ENCODE measurements around the gene MED15. TPM values are rescaled to one million over a fixed set of nuclear protein-coding genes. Genes with fewer than 3 reads are reported as not detected.
"Not testable (repeated sequence)": the region's sequence is repeated elsewhere in the genome, so short reads cannot be mapped to it uniquely, and the experiment has no call there.

The MED15 gene
- total RNA-seq, 1 donor from 2014 or later: 135 TPM

DNA sequence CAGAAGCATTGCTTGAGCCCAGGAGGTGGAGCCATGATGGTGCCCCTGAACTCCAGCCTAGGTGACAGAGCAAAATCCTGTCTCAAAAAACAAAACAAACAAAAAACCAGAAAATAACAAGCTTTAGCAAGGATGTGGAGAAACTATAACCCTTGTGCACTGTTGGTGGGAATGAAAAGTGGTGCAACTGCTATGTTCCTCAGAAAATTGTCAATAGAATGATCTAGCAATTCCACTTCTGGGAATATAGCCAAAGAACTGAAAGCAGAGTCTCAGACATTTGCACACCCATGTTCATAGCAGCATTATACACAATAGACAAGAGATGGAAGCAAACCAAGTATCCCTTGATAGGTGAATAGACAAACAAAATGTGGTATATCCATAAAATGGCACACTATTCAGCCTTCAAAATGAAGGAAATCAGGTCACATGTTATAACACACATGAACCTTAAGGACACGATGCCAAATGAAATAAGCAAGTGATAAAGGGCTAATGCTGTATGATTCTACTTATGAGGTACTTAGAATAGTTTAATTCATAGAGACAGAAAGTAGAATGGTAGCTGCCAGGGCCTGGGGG lies 27.7 kb upstream of the MED15 start:
- H3K4me1 Mint-ChIP-seq: no peaks in the 10 kb centered on the region
- no peaks in the 10 kb centered on the region for H3K27me3 Mint-ChIP-seq (ENCODE audit: low read depth)
- H3K27ac Mint-ChIP-seq: no peak overlapping the region
- no peak for DNase-seq (ENCODE audit: low spot score in 2 of 2, unreplicated experiment in 2 of 2)
- TF ChIP-seq, protein P1, sequence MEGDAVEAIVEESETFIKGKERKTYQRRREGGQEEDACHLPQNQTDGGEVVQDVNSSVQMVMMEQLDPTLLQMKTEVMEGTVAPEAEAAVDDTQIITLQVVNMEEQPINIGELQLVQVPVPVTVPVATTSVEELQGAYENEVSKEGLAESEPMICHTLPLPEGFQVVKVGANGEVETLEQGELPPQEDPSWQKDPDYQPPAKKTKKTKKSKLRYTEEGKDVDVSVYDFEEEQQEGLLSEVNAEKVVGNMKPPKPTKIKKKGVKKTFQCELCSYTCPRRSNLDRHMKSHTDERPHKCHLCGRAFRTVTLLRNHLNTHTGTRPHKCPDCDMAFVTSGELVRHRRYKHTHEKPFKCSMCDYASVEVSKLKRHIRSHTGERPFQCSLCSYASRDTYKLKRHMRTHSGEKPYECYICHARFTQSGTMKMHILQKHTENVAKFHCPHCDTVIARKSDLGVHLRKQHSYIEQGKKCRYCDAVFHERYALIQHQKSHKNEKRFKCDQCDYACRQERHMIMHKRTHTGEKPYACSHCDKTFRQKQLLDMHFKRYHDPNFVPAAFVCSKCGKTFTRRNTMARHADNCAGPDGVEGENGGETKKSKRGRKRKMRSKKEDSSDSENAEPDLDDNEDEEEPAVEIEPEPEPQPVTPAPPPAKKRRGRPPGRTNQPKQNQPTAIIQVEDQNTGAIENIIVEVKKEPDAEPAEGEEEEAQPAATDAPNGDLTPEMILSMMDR (IDR thresholded peaks at IDR 0.05; ENCODE audit: unreplicated experiment): no peak
- peaks cover 28% of the 10 kb centered on the region for H3K36me3 Mint-ChIP-seq
- no peak overlapping the region for H3K4me3 Mint-ChIP-seq
- peaks cover 10% of the 10 kb centered on the region for H3K9me3 Mint-ChIP-seq

DNA sequence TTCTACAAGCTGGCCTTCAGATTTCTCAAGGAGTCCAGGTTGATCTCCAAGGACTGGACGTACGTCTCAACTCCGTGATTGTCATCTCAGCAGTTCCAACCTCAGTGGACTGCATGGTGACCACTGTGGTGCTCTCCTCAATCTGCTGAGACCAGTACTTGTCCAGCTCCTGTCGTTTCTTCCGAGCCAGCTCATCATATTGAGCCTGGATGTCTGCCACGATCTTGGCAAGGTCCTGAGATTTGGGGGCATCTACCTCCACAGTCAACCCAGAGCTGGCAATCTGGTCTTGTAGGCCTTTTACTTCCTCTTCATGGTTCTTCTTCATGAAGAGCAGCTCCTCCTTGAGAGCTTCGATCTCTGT lies 24.3 kb upstream of the MED15 start:
- not testable (repeated sequence) for H3K27me3 Mint-ChIP-seq (ENCODE audit: low read depth); DNase-seq (ENCODE audit: low spot score in 2 of 2, unreplicated experiment in 2 of 2); H3K4me1 Mint-ChIP-seq; H3K4me3 Mint-ChIP-seq; H3K9me3 Mint-ChIP-seq; H3K27ac Mint-ChIP-seq
- peaks cover 37% of the 10 kb centered on the region for H3K36me3 Mint-ChIP-seq

DNA sequence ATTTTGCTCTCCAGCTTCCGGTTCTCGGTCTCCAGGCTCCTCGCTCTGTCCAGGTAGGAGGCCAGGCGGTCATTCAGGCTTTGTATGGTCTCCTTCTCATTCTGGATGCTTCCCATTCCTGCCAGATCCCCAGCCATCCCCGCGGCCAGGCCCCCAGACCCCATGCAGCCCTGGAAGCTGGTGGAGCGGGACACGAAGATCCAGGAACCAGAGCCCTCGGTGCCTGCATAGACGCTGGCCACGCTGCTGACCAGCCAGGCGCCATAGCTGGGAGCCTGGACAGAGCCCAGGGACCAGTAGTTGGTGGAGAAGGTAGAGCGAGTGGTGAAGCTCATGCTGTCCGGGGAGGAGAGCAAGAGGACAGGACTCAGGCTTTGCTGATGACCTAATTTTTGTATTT lies 23.6 kb upstream of the MED15 start:
- Mint-ChIP-seq H3K36me3 (peaks cover 39% of the 10 kb centered on the region), H3K4me3 (no peak overlapping the region), H3K27ac (no peak overlapping the region), H3K4me1 (no peaks in the 10 kb centered on the region), H3K9me3 (peaks cover 10% of the 10 kb centered on the region), H3K27me3 (ENCODE audit: low read depth) (no peaks in the 10 kb centered on the region)
- DNase-seq (ENCODE audit: low spot score in 2 of 2, unreplicated experiment in 2 of 2): no peak
- TF ChIP-seq, protein P1 (IDR thresholded peaks at IDR 0.05; ENCODE audit: unreplicated experiment): no peak

DNA sequence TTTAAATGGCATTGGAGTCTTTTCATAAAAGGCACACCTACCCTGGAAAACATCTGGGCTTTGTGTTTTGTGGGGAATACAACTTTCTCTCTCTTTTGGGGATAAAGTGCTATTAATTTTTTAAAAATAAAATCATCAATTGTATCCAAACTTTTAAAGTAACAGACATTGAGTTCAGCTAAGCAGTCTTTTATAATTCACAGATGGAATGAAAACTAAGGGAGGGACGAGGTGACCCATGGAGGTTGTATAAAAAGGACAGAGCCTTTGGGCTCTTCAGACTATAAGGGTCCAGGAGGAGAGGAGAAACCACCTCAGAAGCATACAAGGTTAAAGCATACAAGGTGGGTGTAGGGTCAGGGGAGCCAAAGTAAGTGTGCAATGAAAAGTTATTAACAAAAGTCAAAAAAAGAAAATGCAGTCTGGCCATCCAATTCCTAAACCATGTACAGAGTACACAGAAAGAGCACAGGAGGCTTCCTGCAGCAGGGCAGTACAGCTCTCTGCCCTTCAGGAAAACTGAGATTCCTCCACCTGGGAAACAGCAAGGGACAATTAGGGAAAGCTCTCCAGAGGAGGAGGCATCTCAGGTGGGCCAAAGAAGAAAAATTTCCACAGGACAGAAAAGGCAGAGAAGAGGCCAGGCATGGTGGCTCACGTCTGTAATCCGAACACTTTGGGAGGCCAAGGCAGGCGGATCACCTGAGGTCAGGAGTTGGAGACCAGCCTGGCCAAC lies 22.3 kb upstream of the MED15 start:
- no peak for DNase-seq (ENCODE audit: low spot score in 2 of 2, unreplicated experiment in 2 of 2)
- no peaks in the 10 kb centered on the region for H3K4me1 Mint-ChIP-seq
- TF ChIP-seq, protein P1 (IDR thresholded peaks at IDR 0.05; ENCODE audit: unreplicated experiment): no peak
- H3K36me3 Mint-ChIP-seq: peaks cover 32% of the 10 kb centered on the region
- H3K27me3 Mint-ChIP-seq (ENCODE audit: low read depth): no peaks in the 10 kb centered on the region
- peaks cover 3% of the 10 kb centered on the region for H3K9me3 Mint-ChIP-seq
- H3K27ac Mint-ChIP-seq: no peak overlapping the region
- H3K4me3 Mint-ChIP-seq: no peak overlapping the region

DNA sequence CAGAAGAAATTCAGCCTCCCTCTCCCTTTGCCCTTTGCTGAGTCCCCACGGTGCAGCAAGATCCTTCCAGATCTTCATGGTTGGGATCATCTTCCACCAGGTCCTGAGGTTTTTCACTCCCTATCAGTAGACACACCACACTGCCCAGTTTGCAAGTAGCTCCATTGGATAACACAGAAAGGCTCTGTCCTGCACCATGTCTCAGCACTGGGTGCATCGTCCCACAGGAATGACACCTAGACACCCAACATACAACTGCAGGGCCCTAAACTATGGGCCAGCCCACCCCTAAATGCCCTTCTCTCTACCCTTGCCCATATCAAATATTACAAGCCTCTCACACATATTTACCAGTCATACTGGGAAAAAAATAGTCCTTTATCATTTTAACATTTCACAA lies 21.2 kb upstream of the MED15 start:
- no peak for DNase-seq (ENCODE audit: low spot score in 2 of 2, unreplicated experiment in 2 of 2)
- no peaks in the 10 kb centered on the region for H3K9me3 Mint-ChIP-seq
- H3K27me3 Mint-ChIP-seq (ENCODE audit: low read depth): no peaks in the 10 kb centered on the region
- no peak overlapping the region for H3K27ac Mint-ChIP-seq
- TF ChIP-seq, protein P1 (IDR thresholded peaks at IDR 0.05; ENCODE audit: unreplicated experiment): no peak
- H3K4me1 Mint-ChIP-seq: no peaks in the 10 kb centered on the region
- peaks cover 28% of the 10 kb centered on the region for H3K36me3 Mint-ChIP-seq
- no peak overlapping the region for H3K4me3 Mint-ChIP-seq

DNA sequence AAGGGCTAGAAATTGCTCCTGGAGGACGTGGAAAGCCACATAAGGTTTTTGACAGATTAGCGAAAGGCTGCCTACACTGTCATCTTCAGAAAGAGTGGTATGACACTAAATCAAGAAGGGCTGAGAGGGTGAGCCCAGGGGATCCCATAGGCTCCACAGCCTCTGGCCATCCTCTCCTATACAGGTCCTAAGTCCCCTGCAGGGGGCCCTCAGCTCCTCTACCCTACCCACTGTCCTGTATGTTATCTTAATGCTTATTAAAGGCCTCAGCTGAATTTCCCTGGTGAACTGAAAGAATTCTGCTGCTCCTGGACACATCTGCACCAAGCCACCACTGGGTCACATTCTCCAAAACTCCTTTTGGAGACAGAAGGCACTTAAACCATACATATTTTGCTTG lies 19.7 kb upstream of the MED15 start:
- Mint-ChIP-seq H3K4me3 (no peak overlapping the region), H3K27me3 (ENCODE audit: low read depth) (no peaks in the 10 kb centered on the region), H3K4me1 (peaks cover 4% of the 10 kb centered on the region), H3K36me3 (peaks cover 27% of the 10 kb centered on the region), H3K27ac (no peak overlapping the region), H3K9me3 (no peaks in the 10 kb centered on the region)
- TF ChIP-seq, protein P1 (IDR thresholded peaks at IDR 0.05; ENCODE audit: unreplicated experiment): no peak
- no peak for DNase-seq (ENCODE audit: low spot score in 2 of 2, unreplicated experiment in 2 of 2)
